ENCODE measurements around the gene GTPBP6.
"Not testable (repeated sequence)": the region's sequence is repeated elsewhere in the genome, so short reads cannot be mapped to it uniquely, and the experiment has no call there.

GTPBP6 gene

GRCh38 chrX:264006-264405 is 54.6 kb downstream of the GTPBP6 start:
- DNase-seq (ENCODE audit: low read depth), result not testable (repeated sequence)

- no peak for DNase-seq (ENCODE audit: low read depth)
These were observed 56.2 kb downstream of the GTPBP6 start for GRCh38 chrX:262381-262909.

DNA sequence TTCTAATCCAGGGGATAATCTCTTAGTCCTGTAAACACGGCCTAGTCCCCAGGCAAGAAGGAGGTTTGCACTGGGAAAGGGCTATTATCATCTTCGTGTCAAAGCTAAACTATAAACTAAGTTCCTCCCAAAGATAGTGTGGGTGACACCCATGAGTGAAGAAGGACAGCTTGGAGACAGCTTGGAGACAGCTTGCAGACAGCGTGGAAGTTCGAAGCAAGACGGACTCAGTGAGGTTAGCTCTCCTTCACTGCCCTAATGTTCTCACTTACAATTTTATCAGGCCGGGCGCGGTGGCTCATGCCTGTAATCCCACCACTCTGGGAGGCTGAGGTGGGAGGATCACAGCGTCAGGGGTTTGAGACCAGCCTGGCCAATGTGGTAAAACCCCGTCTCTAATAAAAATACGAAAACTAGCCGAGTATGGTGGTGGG is 56.7 kb downstream of the GTPBP6 start:
- DNase-seq (ENCODE audit: low read depth), result no peak

DNA sequence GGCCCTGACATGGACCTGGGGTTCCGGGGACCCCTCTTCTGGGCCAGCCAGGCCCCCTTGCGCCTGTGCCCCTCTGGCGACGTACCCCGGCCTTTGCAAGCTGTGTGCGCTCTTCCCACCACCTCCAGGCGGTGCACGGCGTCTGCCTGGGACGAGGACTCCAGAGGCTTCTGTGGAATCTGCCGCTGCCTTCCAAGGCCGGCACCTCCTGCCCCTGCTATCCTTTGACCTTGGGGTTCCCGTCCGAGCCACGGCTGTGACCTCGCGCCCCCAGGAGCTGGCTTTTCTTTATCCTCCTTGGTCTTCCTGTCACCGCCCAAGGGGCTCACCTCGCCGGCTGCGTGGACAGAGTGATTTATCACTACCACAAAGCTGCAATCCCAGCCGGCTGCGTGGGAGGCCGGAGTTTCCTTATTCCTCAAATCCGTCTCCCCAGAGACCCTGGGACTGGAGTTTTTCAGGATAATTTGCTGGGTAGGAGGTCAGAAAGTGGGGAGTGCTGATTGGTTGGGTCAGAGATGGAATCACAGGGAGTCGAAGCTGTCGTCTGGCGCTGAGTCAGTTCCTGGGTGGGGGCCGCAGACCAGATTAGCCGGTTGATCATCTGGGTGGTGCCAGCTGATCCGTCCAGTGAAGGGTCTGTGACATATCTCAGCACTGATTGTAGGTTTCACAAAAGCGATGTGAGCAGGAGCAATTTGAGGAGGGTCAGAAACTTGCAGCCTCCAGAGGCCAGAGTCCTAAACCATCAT is 57.3 kb downstream of the GTPBP6 start:
- no peak for DNase-seq (ENCODE audit: low read depth)

- no peak for DNase-seq (ENCODE audit: low read depth)
These were observed 58.8 kb downstream of the GTPBP6 start for GRCh38 chrX:259692-260355.

GRCh38 chrX:258291-259040 is 60.1 kb downstream of the GTPBP6 start:
- DNase-seq (ENCODE audit: low read depth), result no peak

GRCh38 chrX:257681-258289 is 60.8 kb downstream of the GTPBP6 start:
- no peak for DNase-seq (ENCODE audit: low read depth)

- not testable (repeated sequence) for DNase-seq (ENCODE audit: low read depth)
These were observed 61.5 kb downstream of the GTPBP6 start for GRCh38 chrX:257054-257453.

DNA sequence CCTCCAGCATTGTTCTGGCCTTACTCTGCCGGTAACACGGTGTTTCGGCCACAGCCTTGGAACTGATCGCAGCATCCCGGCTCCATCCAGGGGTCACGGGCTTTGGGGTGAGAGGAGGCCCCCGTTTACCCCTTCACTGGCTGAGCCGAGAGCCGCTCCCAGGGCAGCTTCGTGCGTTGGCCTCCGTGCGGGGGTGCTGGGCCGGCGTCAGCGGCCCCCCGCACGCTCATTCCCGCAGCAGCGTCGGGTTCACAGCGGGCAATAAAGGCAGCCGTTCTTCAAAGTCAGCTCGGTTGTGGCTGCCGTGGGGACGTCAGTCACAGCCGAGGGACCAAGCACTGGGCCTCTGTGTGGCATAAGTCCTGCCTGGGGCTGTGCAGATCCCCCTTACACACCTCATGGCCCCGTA is 62.7 kb downstream of the GTPBP6 start:
- no peak for DNase-seq (ENCODE audit: low read depth)
